ENCODE results near the gene SPOCK2.

The SPOCK2 gene

DNA sequence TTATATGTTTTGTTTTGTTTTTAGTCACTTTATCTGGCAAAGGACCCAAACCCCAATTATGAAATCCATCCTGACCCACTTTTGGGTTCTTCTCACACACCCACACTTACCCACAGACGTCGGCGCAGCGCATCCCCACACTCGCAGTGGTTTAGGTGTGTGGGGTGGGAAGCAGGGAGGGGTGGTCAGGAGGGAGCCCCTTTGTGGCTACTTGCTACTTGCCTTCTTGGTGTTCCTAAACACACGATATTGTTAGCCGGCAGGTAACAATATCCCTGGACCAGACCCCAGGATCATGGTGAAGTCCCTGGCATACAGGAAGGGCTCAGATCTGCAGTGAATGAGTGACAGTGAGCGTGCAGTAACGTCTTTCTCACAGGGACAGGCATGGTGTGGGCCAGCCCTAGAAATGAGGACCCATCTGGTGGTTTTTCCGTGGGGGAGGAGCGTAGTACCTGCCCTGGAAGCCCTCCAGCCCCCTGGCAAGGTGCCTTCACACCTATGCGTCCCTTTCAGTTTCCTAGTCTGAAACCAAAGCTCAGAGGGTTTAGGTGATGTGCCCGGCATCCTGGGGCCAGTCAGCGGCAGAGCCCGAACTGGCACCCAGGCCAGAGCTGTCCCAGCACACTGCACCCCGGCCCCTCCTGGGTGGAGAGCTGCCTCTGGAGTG, 4.4 kb downstream of the SPOCK2 start:
- TF ChIP-seq, protein P1, sequence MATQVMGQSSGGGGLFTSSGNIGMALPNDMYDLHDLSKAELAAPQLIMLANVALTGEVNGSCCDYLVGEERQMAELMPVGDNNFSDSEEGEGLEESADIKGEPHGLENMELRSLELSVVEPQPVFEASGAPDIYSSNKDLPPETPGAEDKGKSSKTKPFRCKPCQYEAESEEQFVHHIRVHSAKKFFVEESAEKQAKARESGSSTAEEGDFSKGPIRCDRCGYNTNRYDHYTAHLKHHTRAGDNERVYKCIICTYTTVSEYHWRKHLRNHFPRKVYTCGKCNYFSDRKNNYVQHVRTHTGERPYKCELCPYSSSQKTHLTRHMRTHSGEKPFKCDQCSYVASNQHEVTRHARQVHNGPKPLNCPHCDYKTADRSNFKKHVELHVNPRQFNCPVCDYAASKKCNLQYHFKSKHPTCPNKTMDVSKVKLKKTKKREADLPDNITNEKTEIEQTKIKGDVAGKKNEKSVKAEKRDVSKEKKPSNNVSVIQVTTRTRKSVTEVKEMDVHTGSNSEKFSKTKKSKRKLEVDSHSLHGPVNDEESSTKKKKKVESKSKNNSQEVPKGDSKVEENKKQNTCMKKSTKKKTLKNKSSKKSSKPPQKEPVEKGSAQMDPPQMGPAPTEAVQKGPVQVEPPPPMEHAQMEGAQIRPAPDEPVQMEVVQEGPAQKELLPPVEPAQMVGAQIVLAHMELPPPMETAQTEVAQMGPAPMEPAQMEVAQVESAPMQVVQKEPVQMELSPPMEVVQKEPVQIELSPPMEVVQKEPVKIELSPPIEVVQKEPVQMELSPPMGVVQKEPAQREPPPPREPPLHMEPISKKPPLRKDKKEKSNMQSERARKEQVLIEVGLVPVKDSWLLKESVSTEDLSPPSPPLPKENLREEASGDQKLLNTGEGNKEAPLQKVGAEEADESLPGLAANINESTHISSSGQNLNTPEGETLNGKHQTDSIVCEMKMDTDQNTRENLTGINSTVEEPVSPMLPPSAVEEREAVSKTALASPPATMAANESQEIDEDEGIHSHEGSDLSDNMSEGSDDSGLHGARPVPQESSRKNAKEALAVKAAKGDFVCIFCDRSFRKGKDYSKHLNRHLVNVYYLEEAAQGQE (IDR thresholded peaks at IDR 0.05; ENCODE audit: insufficient read depth in 1 of 2, low read depth in 2 of 2, low read length in 2 of 2): no peak
- TF ChIP-seq SIN3A (IDR thresholded peaks at IDR 0.05; ENCODE audit: borderline replicate concordance, insufficient read depth, low read length): no peak
- TF ChIP-seq POLR2AphosphoS5 (IDR thresholded peaks at IDR 0.05; ENCODE audit: low read depth, low read length): no peak
- no peak for TF ChIP-seq TAF1 (IDR thresholded peaks at IDR 0.05; ENCODE audit: borderline replicate concordance, insufficient read depth, low read length)
- no peak for TF ChIP-seq FOXP2 (optimal IDR thresholded peaks at IDR 0.05; ENCODE audit: borderline replicate concordance, extremely low read depth, extremely low read length, insufficient read depth)

DNA sequence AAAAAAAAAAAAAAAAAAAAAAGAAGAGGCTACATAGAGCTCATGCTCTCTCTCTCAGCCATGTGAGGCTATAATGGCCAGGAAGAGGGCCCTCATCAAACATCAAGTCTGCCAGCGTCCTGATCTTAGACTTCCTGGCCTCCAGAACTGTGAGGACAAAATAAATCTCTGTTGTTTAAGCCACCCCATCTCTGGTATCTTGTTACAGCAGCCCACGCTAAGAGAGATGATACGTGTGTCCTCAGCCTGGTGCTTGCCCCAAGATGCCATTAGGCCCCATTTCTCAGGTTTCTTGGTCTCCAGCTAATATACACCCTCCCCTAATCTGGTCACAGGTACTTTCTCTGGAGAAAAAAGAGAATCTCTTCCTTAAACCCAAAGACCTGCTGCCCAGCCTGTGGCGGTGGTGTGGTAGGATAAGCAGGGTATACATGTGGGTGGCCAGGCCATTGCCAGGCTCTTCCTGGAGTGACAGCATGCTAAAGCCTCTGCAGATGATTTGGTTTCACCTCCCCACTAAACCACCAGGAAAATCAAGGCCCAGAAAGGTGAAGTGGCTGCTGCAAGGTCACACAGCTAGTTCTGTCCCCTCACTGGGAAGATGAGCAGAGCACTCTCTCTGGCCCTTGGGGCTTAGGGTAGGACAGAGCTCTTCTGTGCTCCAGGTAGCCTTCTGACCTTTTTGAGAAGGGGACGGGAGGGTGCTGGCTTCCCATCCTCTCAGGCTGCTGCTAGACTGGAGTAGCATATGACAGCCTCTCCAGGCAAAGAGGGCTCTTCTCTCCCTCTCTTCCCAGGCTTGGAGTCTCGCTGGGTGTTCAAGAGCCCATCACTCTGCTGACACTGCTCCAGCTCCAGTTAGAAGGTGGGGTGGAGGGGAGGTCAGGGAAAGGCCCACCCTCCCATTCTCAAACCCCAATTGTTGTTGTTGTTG, 5.2 kb downstream of the SPOCK2 start:
- TF ChIP-seq SIN3A (IDR thresholded peaks at IDR 0.05; ENCODE audit: borderline replicate concordance, insufficient read depth, low read length): no peak
- no peak for TF ChIP-seq TAF1 (IDR thresholded peaks at IDR 0.05; ENCODE audit: borderline replicate concordance, insufficient read depth, low read length)
- TF ChIP-seq POLR2AphosphoS5 (IDR thresholded peaks at IDR 0.05; ENCODE audit: low read depth, low read length): no peak
- no peak for TF ChIP-seq FOXP2 (optimal IDR thresholded peaks at IDR 0.05; ENCODE audit: borderline replicate concordance, extremely low read depth, extremely low read length, insufficient read depth)
- TF ChIP-seq, protein P1 (IDR thresholded peaks at IDR 0.05; ENCODE audit: insufficient read depth in 1 of 2, low read depth in 2 of 2, low read length in 2 of 2): no peak

DNA sequence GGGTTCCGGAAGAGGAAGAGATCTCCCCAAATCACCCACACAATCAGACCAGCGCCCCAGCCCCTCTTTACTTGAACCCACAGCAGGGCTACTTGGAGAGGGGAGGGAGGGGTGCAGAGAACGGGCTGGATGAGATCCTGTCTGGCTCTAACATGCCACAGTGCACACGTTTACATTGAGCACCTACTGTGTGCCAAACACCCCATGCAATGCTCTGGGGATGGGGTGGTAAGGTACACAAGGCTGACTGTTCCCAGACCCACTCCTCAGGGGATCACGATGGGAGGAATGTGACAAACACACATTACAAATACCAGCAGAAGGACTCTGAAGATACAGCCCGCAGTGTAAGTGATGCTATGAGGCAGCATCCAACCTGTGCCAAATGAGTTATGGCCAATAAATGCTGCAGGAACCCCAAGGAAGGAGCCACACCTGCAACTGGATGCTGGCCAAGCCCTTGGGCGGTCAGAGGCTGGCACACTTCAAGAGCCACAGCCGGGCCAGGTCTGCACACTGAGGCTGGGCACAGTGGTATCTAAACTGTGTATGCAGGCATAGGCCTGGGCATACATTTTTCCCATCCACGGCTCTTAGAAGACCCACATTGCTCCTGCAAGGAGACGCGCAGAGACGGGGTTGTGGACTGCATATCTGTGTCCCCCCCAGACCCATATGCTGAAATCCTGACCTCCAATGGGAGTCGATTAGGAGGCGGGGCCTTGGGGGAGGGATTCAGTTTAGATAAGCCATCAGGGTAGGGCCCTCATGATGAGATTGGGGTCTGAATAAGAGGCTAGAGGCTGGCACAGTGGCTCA, 6.4 kb downstream of the SPOCK2 start:
- TF ChIP-seq POLR2AphosphoS5 (IDR thresholded peaks at IDR 0.05; ENCODE audit: low read depth, low read length): no peak
- TF ChIP-seq TAF1 (IDR thresholded peaks at IDR 0.05; ENCODE audit: borderline replicate concordance, insufficient read depth, low read length): no peak
- TF ChIP-seq, protein P1 (IDR thresholded peaks at IDR 0.05; ENCODE audit: insufficient read depth in 1 of 2, low read depth in 2 of 2, low read length in 2 of 2): no peak

DNA sequence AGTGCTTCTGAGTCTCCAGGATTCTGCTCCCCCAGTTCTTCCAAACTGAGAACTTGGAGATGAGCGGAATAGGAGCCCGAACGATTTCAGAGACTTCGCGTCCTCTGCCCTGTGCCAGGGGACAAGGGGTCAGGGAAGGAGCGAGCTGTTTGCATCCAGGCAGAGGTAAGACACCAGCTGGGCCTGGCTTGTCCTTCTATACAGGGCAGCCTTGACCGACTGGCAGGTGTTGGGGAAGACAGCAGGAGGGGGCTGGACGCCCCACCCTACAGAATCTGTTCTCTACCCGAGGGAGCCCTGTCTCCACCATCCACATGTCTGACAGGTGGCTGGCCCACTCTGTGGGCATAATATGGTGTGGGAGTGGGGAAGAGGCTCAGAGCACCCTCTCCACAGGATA, 7.1 kb downstream of the SPOCK2 start:
- TF ChIP-seq TAF1 (IDR thresholded peaks at IDR 0.05; ENCODE audit: borderline replicate concordance, insufficient read depth, low read length): no peak
- no peak for TF ChIP-seq SIN3A (IDR thresholded peaks at IDR 0.05; ENCODE audit: borderline replicate concordance, insufficient read depth, low read length)
- no peak for TF ChIP-seq FOXP2 (optimal IDR thresholded peaks at IDR 0.05; ENCODE audit: borderline replicate concordance, extremely low read depth, extremely low read length, insufficient read depth)

Measured in PFSK-1 (cell line).